H9 (cell line): Measurements from ENCODE around the gene GRM5. TPM values are rescaled to one million over a fixed set of nuclear protein-coding genes. Genes with fewer than 3 reads are reported as not detected.

Source experiments
- DNase-seq: peaks from one replicate; pipeline ENCODE4 v3.0.0-alpha.2; 2017
- H2AFZ ChIP-seq: one replicate; pipeline ENCODE4 v1.6.1; 2013; ENCODE audit warnings: mild to moderate bottlenecking, low read length, control low read depth, moderate library complexity
- H2AK5ac ChIP-seq: 2 replicates; pipeline ENCODE4 v1.6.1; 2013; ENCODE audit warnings: low read length, control low read depth, mixed read lengths; ENCODE audit not compliant: insufficient read length
- H2BK120ac ChIP-seq: one replicate; pipeline ENCODE4 v1.6.1; 2013; ENCODE audit warnings: low read depth, mild to moderate bottlenecking, low read length, control low read depth, inconsistent platforms; ENCODE audit not compliant: poor library complexity, severe bottlenecking
- H2BK12ac ChIP-seq: 2 replicates; pipeline ENCODE4 v1.6.1; 2013; ENCODE audit warnings: low read length, control low read depth, mixed read lengths, low read depth; ENCODE audit not compliant: insufficient read length
- H2BK15ac ChIP-seq: 2 replicates; pipeline ENCODE4 v1.6.1; 2013; ENCODE audit warnings: low read depth, low read length, control low read depth
- H2BK20ac ChIP-seq: one replicate; pipeline ENCODE4 v1.6.1; 2013; ENCODE audit warnings: low read depth, mild to moderate bottlenecking, low read length, control low read depth, inconsistent platforms; ENCODE audit not compliant: poor library complexity, severe bottlenecking
- H2BK5ac ChIP-seq: 2 replicates; pipeline ENCODE4 v1.6.1; 2013; ENCODE audit warnings: low read length, control low read depth, mixed read lengths; ENCODE audit not compliant: insufficient read length
- H3K14ac ChIP-seq: 2 replicates; pipeline ENCODE4 v1.6.1; 2013; ENCODE audit warnings: low read length, control low read depth; ENCODE audit not compliant: insufficient read depth
- H3K18ac ChIP-seq: 2 replicates; pipeline ENCODE4 v1.6.1; 2013; ENCODE audit warnings: low read depth, mild to moderate bottlenecking, mixed read lengths, low read length, control low read depth; ENCODE audit not compliant: insufficient read length
- H3K23ac ChIP-seq: 2 replicates; pipeline ENCODE4 v1.6.1; 2013; ENCODE audit warnings: low read length, control low read depth, mixed read lengths, low read depth; ENCODE audit not compliant: insufficient read length
- H3K23me2 ChIP-seq: 2 replicates; pipeline ENCODE4 v1.6.1; 2013; ENCODE audit warnings: low read depth, mild to moderate bottlenecking, mixed read lengths, low read length, control low read depth; ENCODE audit not compliant: insufficient read length, poor library complexity, severe bottlenecking
- H3K27ac ChIP-seq: 2 replicates; pipeline ENCODE4 v1.5.1; 2013; ENCODE audit warnings: low read length, control low read depth, mixed read lengths, low read depth; ENCODE audit not compliant: insufficient read length
- H3K27me3 ChIP-seq: 2 replicates; pipeline ENCODE4 v1.6.1; 2013; ENCODE audit warnings: low read length, control low read depth, inconsistent platforms; ENCODE audit not compliant: insufficient read depth
- H3K4ac ChIP-seq: 2 replicates; pipeline ENCODE4 v1.6.1; 2013; ENCODE audit warnings: low read depth, mild to moderate bottlenecking, control low read depth, inconsistent platforms, low read length, moderate library complexity
- H3K4me1 ChIP-seq: 2 replicates; pipeline ENCODE4 v1.6.1; 2013; ENCODE audit warnings: low read length, control low read depth, inconsistent platforms; ENCODE audit not compliant: insufficient read depth
- H3K4me2 ChIP-seq: 2 replicates; pipeline ENCODE4 v1.6.1; 2013; ENCODE audit warnings: low read length, control low read depth, mixed read lengths; ENCODE audit not compliant: insufficient read length, insufficient read depth
- H3K56ac ChIP-seq: 2 replicates; pipeline ENCODE4 v1.6.1; 2013; ENCODE audit warnings: low read depth, mild to moderate bottlenecking, mixed read lengths, low read length, control low read depth; ENCODE audit not compliant: insufficient read length
- H3K79me1 ChIP-seq: 2 replicates; pipeline ENCODE4 v1.6.1; 2013; ENCODE audit warnings: low read depth, mild to moderate bottlenecking, moderate library complexity, low read length, control low read depth, inconsistent platforms; ENCODE audit not compliant: insufficient read depth, poor library complexity, severe bottlenecking
- H3K79me2 ChIP-seq: 2 replicates; pipeline ENCODE4 v1.6.1; 2013; ENCODE audit warnings: low read length, control low read depth, inconsistent platforms; ENCODE audit not compliant: insufficient read depth
- H3K9ac ChIP-seq: 2 replicates; pipeline ENCODE4 v1.6.1; 2013; ENCODE audit warnings: low read length, control low read depth, mixed read lengths; ENCODE audit not compliant: insufficient read length; ENCODE audit errors: extremely low read depth
- H3K9me3 ChIP-seq: one replicate; pipeline ENCODE4 v1.6.1; 2013; ENCODE audit warnings: low read depth, low read length, inconsistent platforms; ENCODE audit not compliant: control insufficient read depth
- H3T11ph ChIP-seq: one replicate; pipeline ENCODE4 v1.6.1; 2013; ENCODE audit warnings: mild to moderate bottlenecking, low read length, control low read depth, inconsistent platforms
- H4K20me1 ChIP-seq: one replicate; pipeline ENCODE4 v1.6.1; 2013; ENCODE audit not compliant: control insufficient read depth, insufficient read length, insufficient read depth
- H4K5ac ChIP-seq: 2 replicates; pipeline ENCODE4 v1.6.1; 2013; ENCODE audit warnings: low read depth, mild to moderate bottlenecking, mixed read lengths, low read length, control low read depth; ENCODE audit not compliant: insufficient read length
- H4K8ac ChIP-seq: replicated peaks from 2 replicates; pipeline ENCODE4 v1.6.1; 2013; ENCODE audit warnings: low read length, control low read depth, mixed read lengths, low read depth; ENCODE audit not compliant: insufficient read length
- H4K91ac ChIP-seq: 2 replicates; pipeline ENCODE4 v1.6.1; 2013; ENCODE audit warnings: low read depth, mild to moderate bottlenecking, moderate library complexity, mixed read lengths, low read length, control low read depth; ENCODE audit not compliant: insufficient read length
- H3K27ac Mint-ChIP-seq, 3 experiments: 2 replicates in 2 of 3; 3 replicates in 1 of 3; pipeline ENCODE4 v1.8.0; 2020 to 2021; ENCODE audit warnings: mixed read lengths in 3 of 3, mild to moderate bottlenecking in 1 of 3, moderate library complexity in 1 of 3
- H3K27me3 Mint-ChIP-seq: 2 replicates; pipeline ENCODE4 v1.8.0; 2021; ENCODE audit warnings: low read depth, mild to moderate bottlenecking, moderate library complexity, mixed read lengths
- H3K36me3 Mint-ChIP-seq, 3 experiments: 2 replicates in 2 of 3; 3 replicates in 1 of 3; pipeline ENCODE4 v1.8.0; 2020 to 2021; ENCODE audit warnings: low read depth in 3 of 3, mixed read lengths in 3 of 3; ENCODE audit not compliant: insufficient read depth in 1 of 3
- H3K4me1 Mint-ChIP-seq, 2 experiments: 2 replicates each; pipeline ENCODE4 v1.8.0; 2020; ENCODE audit warnings: mixed read lengths in 2 of 2
- H3K4me3 Mint-ChIP-seq, 2 experiments: 2 replicates in 1 of 2; 3 replicates in 1 of 2; pipeline ENCODE4 v1.8.0; 2020 to 2021; ENCODE audit warnings: mild to moderate bottlenecking in 2 of 2, mixed read lengths in 2 of 2, moderate library complexity in 1 of 2
- H3K9me3 Mint-ChIP-seq, 2 experiments: 2 replicates in 1 of 2; 3 replicates in 1 of 2; pipeline ENCODE4 v1.8.0; 2020; ENCODE audit warnings: mild to moderate bottlenecking in 2 of 2, mixed read lengths in 2 of 2, moderate library complexity in 1 of 2
- CTCF ChIP-seq: fragments of 200-600 bp; sonication (generic); conservative IDR thresholded peaks from 3 replicates; pipeline ENCODE4 v1.8.0; 2021; ENCODE audit warnings: antibody characterized with exemption, mild to moderate bottlenecking
- WGBS: extraction: QIAGEN DNeasy Blood & Tissue Kit; methylation state at CpG from one replicate; pipeline ENCODE4 v1.1.7; 2013; ENCODE audit warnings: missing lambda C conversion rate, low lambda C conversion rate, mixed read lengths; ENCODE audit not compliant: insufficient read length; ENCODE audit errors: extremely low coverage; 5-methylcytosine and 5-hydroxymethylcytosine counted together
- total RNA-seq: library from RNA; stranded (reverse); gene quantifications from 2 replicates; pipeline ENCODE4 v1.2.1, GENCODE V29; 2021

GRM5 gene
- total RNA-seq, 1 experiment from 2014 or later = not detected

GRCh38 chr11:88555829-88556202 lies 510.0 kb downstream of the GRM5 start:
- Histone ChIP-seq H3K9ac (no peak overlapping the region), H3K4ac (no peak overlapping the region), H3K18ac (no peak overlapping the region), H2BK120ac (no peak overlapping the region), H4K8ac (no peak overlapping the region), H3K23ac (no peak overlapping the region), H4K5ac (no peak overlapping the region), H3K56ac (no peak overlapping the region), H3K4me2 (no peak overlapping the region), H3K79me1 (no peaks in the 10 kb centered on the region), H3K9me3 (no peaks in the 10 kb centered on the region), H2AFZ (no peak overlapping the region), H4K20me1 (no peaks in the 10 kb centered on the region), H2BK20ac (no peak overlapping the region), H3K23me2 (no peaks in the 10 kb centered on the region), H3K27ac (no peak overlapping the region), H2BK12ac (no peak overlapping the region), H3T11ph (no peak overlapping the region), H2AK5ac (no peak overlapping the region), H2BK15ac (no peak overlapping the region), H3K79me2 (no peaks in the 10 kb centered on the region), H3K14ac (no peak overlapping the region), H3K27me3 (no peaks in the 10 kb centered on the region), H4K91ac (no peak overlapping the region), H2BK5ac (no peak overlapping the region), H3K4me1 (no peaks in the 10 kb centered on the region; the same call in 1 of the 2 replicates)
- Mint-ChIP-seq H3K27ac (no peak overlapping the region), H3K27me3 (no peaks in the 10 kb centered on the region), H3K36me3 (no peaks in the 10 kb centered on the region), H3K9me3 (no peaks in the 10 kb centered on the region), H3K4me1 (peaks cover 8 to 15% of the 10 kb centered on the region in 2 experiments; a peak in 3 of 4 replicates), H3K4me3 (no peak overlapping the region)
- no peak for TF ChIP-seq CTCF
- no CpG with 5 or more reads among the region's 2 CpGs for WGBS
- no peak for DNase-seq
